GM12801 (cell line): Measurements from ENCODE around the gene MIER1.

Experiments
- TF ChIP-seq, protein P1 (sequence below): IDR thresholded peaks from one replicate; pipeline ENCODE4 v1.5.1; 2011; ENCODE audit warnings: control low read depth; ENCODE audit not compliant: insufficient read length; ENCODE audit errors: extremely low read depth

Gene MIER1

DNA sequence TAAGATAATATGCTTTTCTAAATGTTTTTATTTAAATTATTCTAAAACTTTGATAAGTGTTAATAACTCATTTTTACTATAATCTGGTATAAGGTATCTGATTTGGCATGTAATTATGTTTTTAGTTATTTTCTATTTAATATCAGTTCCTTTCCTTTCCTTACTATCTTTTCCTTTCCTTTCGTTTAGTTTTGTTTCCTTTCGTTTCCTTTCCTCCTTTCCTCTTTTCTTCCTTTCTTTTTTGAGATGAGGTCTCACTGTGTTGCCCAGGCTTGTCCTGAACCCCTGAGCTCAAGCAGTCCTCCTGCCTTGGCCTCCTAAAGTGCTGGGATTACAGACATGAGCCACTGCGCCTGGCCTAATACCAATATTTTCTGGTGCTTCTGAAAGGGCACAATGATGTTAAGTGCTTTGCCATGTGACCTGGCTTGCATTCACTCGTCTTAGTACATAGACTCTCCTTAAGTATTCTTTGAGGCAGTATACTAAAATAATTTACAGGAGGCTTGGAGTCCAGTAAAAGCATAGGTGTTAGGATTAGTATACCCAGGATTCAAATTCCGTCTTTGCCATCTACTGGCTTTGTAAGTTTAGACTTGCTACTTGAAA lies 18.7 kb downstream of the MIER1 start:
- TF ChIP-seq, protein P1, sequence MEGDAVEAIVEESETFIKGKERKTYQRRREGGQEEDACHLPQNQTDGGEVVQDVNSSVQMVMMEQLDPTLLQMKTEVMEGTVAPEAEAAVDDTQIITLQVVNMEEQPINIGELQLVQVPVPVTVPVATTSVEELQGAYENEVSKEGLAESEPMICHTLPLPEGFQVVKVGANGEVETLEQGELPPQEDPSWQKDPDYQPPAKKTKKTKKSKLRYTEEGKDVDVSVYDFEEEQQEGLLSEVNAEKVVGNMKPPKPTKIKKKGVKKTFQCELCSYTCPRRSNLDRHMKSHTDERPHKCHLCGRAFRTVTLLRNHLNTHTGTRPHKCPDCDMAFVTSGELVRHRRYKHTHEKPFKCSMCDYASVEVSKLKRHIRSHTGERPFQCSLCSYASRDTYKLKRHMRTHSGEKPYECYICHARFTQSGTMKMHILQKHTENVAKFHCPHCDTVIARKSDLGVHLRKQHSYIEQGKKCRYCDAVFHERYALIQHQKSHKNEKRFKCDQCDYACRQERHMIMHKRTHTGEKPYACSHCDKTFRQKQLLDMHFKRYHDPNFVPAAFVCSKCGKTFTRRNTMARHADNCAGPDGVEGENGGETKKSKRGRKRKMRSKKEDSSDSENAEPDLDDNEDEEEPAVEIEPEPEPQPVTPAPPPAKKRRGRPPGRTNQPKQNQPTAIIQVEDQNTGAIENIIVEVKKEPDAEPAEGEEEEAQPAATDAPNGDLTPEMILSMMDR = no peak

DNA sequence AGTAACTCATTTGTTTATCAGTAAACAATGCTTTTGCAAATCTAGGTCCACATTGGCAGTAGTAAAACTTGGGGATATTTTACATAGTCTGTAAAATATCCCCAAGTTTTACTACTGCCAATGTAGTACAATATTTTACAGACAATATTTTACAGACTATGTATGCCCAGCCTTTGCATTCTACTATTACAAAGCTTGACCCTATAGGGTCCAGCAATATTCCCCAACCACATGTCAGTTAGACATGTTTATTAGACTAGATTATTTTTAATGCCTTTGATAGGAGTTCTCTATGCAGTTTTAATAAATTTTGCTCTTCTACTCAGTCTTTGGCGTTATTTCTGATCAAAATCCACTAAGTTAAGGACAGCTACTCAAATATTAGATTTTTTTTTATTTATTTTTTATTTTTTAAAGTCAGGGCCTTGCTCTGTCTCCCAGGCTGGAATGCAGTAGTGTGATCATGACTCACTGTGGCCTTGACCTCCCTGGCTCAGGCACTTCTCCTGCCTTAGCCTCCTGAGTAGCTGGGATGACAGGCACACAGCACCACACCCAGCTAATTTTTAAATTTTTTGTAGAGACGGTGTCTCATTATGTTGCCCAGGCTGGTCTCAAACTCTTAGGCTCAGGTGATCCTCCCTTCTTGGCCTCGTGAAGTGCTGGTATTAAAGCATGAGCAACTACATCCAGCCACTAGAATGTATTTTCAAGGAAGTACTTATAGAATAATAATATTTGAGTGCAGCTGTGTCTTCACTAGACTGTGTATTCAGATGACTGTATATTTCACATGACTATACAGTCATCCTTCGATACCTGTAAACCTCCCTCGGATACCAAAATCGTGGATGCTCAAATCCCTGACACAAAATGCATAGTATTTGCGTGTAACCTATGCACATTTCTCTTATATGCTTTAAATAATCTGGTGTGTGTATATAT lies 19.8 kb downstream of the MIER1 start:
- TF ChIP-seq, protein P1 = no peak

DNA sequence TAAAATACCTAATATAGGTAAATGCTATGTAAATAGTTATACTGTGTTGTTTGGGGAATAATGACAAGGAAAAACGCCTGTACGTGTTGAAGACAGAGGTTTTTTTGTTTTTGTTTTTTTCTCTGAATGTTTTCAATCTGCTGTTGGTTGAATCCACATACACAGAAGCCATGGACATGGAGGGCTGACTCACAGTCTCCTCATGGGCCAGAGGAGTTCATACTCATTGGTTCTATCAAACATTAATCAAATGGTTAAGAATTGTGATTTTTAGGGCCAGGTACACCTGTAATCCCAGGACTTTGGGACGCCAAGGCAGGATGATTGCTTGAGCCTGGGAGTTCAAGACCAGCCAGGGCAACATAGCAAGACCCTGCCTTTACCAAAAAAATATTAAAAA lies 20.5 kb downstream of the MIER1 start:
- TF ChIP-seq, protein P1 = no peak

DNA sequence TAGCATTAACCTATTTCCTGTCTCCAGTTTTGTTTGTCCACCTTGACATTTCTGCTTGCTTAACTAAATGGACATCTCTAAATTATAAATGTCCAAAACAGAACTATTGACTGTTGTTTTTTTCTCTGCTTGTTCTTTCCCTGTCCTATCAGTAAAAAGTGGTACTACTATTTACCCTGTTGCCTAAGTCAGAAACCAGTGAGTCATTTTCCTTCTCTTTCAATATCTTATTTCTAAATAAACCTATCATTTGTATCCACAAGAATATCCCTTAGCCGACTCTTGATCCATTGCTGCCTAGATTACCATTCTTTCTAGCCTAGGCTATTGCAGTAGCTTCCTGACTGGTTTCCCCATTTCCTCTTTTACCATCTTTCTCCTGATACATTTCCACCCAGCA lies 22.5 kb downstream of the MIER1 start:
- TF ChIP-seq, protein P1 = no peak

DNA sequence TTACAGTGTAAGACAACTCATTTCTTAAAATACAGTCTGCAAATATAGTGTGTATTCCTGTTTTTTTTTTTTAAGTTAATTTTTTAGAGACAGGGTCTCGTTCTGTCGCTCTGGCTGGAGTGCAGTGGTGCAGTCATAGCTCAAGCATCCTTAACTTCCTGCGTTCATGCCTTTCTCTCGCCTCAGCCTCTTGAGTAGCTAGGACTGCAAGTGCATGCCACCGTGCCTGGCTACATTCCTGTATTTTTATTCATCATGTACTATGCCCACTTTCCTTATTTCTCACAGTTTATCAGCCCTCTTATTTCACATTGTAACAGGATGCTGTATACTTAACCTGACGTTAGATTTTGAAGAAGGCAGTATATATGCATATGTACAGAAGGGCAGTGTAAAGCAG lies 26.7 kb downstream of the MIER1 start:
- TF ChIP-seq, protein P1 = no peak

DNA sequence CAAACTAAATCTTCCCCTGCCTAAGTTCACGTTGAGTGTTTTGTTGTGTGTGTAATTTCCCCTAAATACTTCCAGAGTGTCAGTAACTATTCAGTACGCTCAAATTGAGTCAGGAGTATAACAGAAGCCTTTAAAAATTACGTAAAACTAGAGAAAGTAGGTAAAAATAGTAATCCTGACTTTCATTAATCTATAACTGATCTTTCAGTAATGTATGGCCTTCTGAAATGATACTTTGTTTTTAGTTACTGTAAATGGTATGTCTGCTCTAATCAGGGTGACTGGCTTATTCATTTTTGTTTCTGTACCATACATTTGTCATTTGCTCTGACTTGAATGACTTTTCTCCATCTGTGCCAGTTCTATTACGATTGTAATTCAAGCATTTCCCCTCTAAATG lies 29.4 kb downstream of the MIER1 start:
- TF ChIP-seq, protein P1 = no peak

DNA sequence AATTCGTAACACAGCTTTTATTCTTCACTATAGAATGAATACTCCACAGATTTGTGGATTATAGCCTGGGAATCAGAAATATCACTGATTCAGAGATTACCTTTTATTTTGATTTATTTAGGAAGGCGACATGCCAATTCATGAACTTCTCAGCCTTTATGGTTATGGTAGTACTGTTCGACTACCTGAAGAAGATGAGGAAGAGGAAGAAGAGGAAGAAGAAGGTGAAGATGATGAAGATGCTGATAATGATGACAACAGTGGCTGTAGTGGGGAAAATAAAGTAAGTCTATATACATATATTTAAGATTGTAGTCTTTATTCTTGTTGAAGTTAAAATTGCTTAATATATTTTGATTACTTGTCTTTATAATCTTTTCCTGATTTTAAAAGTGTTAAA lies 33.1 kb downstream of the MIER1 start:
- TF ChIP-seq, protein P1 = no peak
